ENCODE data around the gene WDFY4.
"Not testable (repeated sequence)": the region's sequence is repeated elsewhere in the genome, so short reads cannot be mapped to it uniquely, and the experiment has no call there.

Gene WDFY4

GRCh38 chr10:48684792-48685623 lies at the start of gene WDFY4:
Gene WDFY4 (plus strand): TSS chr10:48684873. CDS start chr10:48709733, 24,860 bp downstream.
- no peak for DNase-seq (ENCODE audit: low read depth in 2 of 3, low spot score in 2 of 3)

- DNase-seq (ENCODE audit: low read depth in 2 of 3, low spot score in 2 of 3) = no peak
Measured at GRCh38 chr10:48634984-48635557, 49.6 kb upstream of the WDFY4 start.

GRCh38 chr10:48636231-48636630 lies 48.4 kb upstream of the WDFY4 start:
- DNase-seq (ENCODE audit: low read depth in 2 of 3, low spot score in 2 of 3) = no peak

- DNase-seq (ENCODE audit: low read depth in 2 of 3, low spot score in 2 of 3) = no peak
Measured at GRCh38 chr10:48636901-48637300, 47.8 kb upstream of the WDFY4 start.

- DNase-seq (ENCODE audit: low read depth in 2 of 3, low spot score in 2 of 3) = no peak
Measured at GRCh38 chr10:48638158-48638557, 46.5 kb upstream of the WDFY4 start.

GRCh38 chr10:48638739-48639527 lies 45.7 kb upstream of the WDFY4 start:
- no peak for DNase-seq (ENCODE audit: low read depth in 2 of 3, low spot score in 2 of 3)

- DNase-seq (ENCODE audit: low read depth in 2 of 3, low spot score in 2 of 3) = no peak
Measured at GRCh38 chr10:48639632-48640031, 45.0 kb upstream of the WDFY4 start.

- no peak for DNase-seq (ENCODE audit: low read depth in 2 of 3, low spot score in 2 of 3)
Measured at GRCh38 chr10:48640326-48640725, 44.3 kb upstream of the WDFY4 start.

GRCh38 chr10:48641099-48641690 lies 43.5 kb upstream of the WDFY4 start:
- not testable (repeated sequence) for DNase-seq (ENCODE audit: low read depth in 2 of 3, low spot score in 2 of 3)

GRCh38 chr10:48645600-48645999 lies 39.1 kb upstream of the WDFY4 start:
- DNase-seq (ENCODE audit: low read depth in 2 of 3, low spot score in 2 of 3) = no peak

- not testable (repeated sequence) for DNase-seq (ENCODE audit: low read depth in 2 of 3, low spot score in 2 of 3)
Measured at GRCh38 chr10:48647073-48647472, 37.6 kb upstream of the WDFY4 start.

GRCh38 chr10:48648172-48648942 lies 36.3 kb upstream of the WDFY4 start:
- no peak for DNase-seq (ENCODE audit: low read depth in 2 of 3, low spot score in 2 of 3)

GRCh38 chr10:48649349-48649944 lies 35.2 kb upstream of the WDFY4 start:
- DNase-seq (ENCODE audit: low read depth in 2 of 3, low spot score in 2 of 3) = no peak

- no peak for DNase-seq (ENCODE audit: low read depth in 2 of 3, low spot score in 2 of 3)
Measured at GRCh38 chr10:48651293-48651692, 33.4 kb upstream of the WDFY4 start.

- DNase-seq (ENCODE audit: low read depth in 2 of 3, low spot score in 2 of 3) = no peak
Measured at GRCh38 chr10:48651839-48652238, 32.8 kb upstream of the WDFY4 start.

GRCh38 chr10:48652344-48652743 lies 32.3 kb upstream of the WDFY4 start:
- DNase-seq (ENCODE audit: low read depth in 2 of 3, low spot score in 2 of 3) = no peak

- no peak for DNase-seq (ENCODE audit: low read depth in 2 of 3, low spot score in 2 of 3)
Measured at GRCh38 chr10:48653347-48653746, 31.3 kb upstream of the WDFY4 start.

GRCh38 chr10:48653944-48654698 lies 30.6 kb upstream of the WDFY4 start:
- DNase-seq (ENCODE audit: low read depth in 2 of 3, low spot score in 2 of 3) = no peak

- no peak for DNase-seq (ENCODE audit: low read depth in 2 of 3, low spot score in 2 of 3)
Measured at GRCh38 chr10:48655411-48656240, 29.0 kb upstream of the WDFY4 start.
